SK-MEL-5 (cell line): Measurements from ENCODE around the gene KIAA1755. TPM values are rescaled to one million over a fixed set of nuclear protein-coding genes. Genes with fewer than 3 reads are reported as not detected.

Experiments
- DNase-seq: peaks from one replicate; pipeline ENCODE4 v3.0.0-alpha.2; 2016; ENCODE audit warnings: low read depth, low spot score
- in situ Hi-C: cut with HindIII; loops from 2 replicates; pipeline ENCODE4 v1.10.0; 2016; ENCODE audit warnings: low sequenced_read_pairs, high pct_unique_total_duplicates, low pct_unique_long_range_greater_than_20kb
- total RNA-seq: library from RNA; depleted of rRNA; stranded (reverse); fragments of >200 nt; shearing (Covaris generic); gene quantifications from 2 replicates; pipeline ENCODE4 v1.2.3, GENCODE V29; 2014; rRNA removed

Gene KIAA1755
- total RNA-seq, 1 experiment from 2014 or later = not detected

- DNase-seq = no peak
- in situ Hi-C loops = no loop called here
Measured at GRCh38 chr20:38168791-38169589, 91.5 kb downstream of the KIAA1755 start.

- in situ Hi-C loops = no loop called here
Measured at GRCh38 chr20:38167851-38168760, 92.4 kb downstream of the KIAA1755 start.

GRCh38 chr20:38167328-38167850 lies 93.1 kb downstream of the KIAA1755 start:
- DNase-seq = no peak
- in situ Hi-C loops = no loop called here

More at GRCh38 chr20:38167851-38168760, 92.4 kb downstream of the KIAA1755 start:
- no peak for DNase-seq

GRCh38 chr20:38166703-38167233 lies 93.8 kb downstream of the KIAA1755 start:
- no peak for DNase-seq
- in situ Hi-C loops = no loop called here

GRCh38 chr20:38165966-38166702 lies 94.4 kb downstream of the KIAA1755 start:
- in situ Hi-C loops = no loop called here
- no peak for DNase-seq

- DNase-seq = peak; percentile 73
- in situ Hi-C loops = no loop called here
Measured at GRCh38 chr20:38165089-38165965, 95.2 kb downstream of the KIAA1755 start, which contains the start of gene TGM2. Gene TGM2 (minus strand): TSS chr20:38165270. CDS start chr20:38165198, 72 bp downstream.

- in situ Hi-C loops = no loop called here
- DNase-seq = no peak
Measured at GRCh38 chr20:38164624-38165088, 95.9 kb downstream of the KIAA1755 start.

GRCh38 chr20:38164069-38164468 lies 96.5 kb downstream of the KIAA1755 start:
- no peak for DNase-seq
- in situ Hi-C loops = no loop called here

- in situ Hi-C loops = no loop called here
- DNase-seq = no peak
Measured at GRCh38 chr20:38162878-38163875, 97.4 kb downstream of the KIAA1755 start.

GRCh38 chr20:38162149-38162548 lies 98.4 kb downstream of the KIAA1755 start:
- no peak for DNase-seq
- in situ Hi-C loops = no loop called here

GRCh38 chr20:38161412-38161774 lies 99.1 kb downstream of the KIAA1755 start:
- no peak for DNase-seq
- in situ Hi-C loops = no loop called here

Other genes starting within 250 kb of the KIAA1755 start
- gene TTI1, start 227.3 kb downstream of the KIAA1755 start, total RNA-seq = 30.1 and 31.9 TPM in 2 replicates
- gene RPRD1B, start 227.0 kb downstream of the KIAA1755 start, total RNA-seq = 21.1 and 23.5 TPM in 2 replicates
- 5.6 and 7.0 TPM in 2 replicates for gene TGM2, start 95.5 kb downstream of the KIAA1755 start, total RNA-seq
- gene BPI, start 43.4 kb upstream of the KIAA1755 start, total RNA-seq = not detected in 2 replicates
- gene LBP, start 85.7 kb upstream of the KIAA1755 start, total RNA-seq = 0.19 TPM in 1 of 2 replicates, not detected in the other
- 14.6 and 17.3 TPM in 2 replicates for gene SNHG17, start 174.6 kb upstream of the KIAA1755 start, total RNA-seq
- gene RALGAPB, start 212.1 kb upstream of the KIAA1755 start, total RNA-seq = 20.1 and 21.2 TPM in 2 replicates